Peyer's patch (tissue), 4 donors: ENCODE measurements around the gene MCU.

ENCODE experiments used
- POLR2A ChIP-seq, 2 donors: fragments of 450-650 bp; IDR thresholded peaks; one replicate each; pipeline ENCODE4 v1.5.1; 2017; ENCODE audit warnings: antibody characterized with exemption in 2 of 2, mild to moderate bottlenecking in 2 of 2, moderate library complexity in 2 of 2
- TF ChIP-seq, protein P1 (sequence below), 6 experiments: fragments of 450-650 bp in 4 of 6; fragments of 200-600 bp in 2 of 6; sonication (generic) in 1 of 6; IDR thresholded peaks; one replicate each; pipeline ENCODE4 v1.5.1; 2017 to 2019; ENCODE audit warnings: antibody characterized with exemption in 6 of 6, mild to moderate bottlenecking in 3 of 6, moderate library complexity in 1 of 6

DNA sequence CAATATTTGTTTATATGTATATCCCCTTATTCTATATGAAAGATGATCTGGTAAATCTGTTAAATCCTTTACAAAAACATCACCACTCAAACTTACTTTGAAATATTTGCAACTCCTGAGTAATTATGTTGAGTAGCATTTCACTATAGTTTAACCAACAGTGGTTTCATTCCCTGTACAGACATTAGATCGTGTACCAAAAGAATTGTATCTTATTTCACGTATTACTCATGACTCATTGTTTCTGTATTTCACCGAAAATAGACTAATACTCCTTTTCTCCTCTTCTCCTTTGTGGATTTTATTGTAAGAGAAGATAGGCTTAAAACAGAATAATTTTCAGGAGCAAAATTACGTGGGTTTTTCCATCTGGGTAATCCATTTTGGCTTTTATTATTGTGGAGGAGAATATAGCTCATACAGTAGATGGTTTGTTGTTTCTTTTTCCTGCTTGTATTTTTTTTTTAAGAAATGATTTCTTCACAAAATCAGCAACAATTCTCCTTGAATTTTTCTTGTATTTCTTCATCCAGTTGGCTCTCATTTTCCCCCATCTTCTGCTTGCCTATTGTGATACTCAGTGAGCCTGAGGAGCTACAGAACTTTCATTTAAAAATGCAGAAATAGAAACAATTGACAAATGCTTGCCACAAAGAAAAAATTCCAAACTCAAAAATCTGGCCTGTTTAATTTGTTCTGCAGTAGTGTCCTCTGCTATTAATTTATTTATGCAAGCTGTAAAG is 111.0 kb downstream of the MCU start:
- TF ChIP-seq, protein P1, sequence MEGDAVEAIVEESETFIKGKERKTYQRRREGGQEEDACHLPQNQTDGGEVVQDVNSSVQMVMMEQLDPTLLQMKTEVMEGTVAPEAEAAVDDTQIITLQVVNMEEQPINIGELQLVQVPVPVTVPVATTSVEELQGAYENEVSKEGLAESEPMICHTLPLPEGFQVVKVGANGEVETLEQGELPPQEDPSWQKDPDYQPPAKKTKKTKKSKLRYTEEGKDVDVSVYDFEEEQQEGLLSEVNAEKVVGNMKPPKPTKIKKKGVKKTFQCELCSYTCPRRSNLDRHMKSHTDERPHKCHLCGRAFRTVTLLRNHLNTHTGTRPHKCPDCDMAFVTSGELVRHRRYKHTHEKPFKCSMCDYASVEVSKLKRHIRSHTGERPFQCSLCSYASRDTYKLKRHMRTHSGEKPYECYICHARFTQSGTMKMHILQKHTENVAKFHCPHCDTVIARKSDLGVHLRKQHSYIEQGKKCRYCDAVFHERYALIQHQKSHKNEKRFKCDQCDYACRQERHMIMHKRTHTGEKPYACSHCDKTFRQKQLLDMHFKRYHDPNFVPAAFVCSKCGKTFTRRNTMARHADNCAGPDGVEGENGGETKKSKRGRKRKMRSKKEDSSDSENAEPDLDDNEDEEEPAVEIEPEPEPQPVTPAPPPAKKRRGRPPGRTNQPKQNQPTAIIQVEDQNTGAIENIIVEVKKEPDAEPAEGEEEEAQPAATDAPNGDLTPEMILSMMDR (IDR thresholded peaks at IDR 0.05) = no peak
- TF ChIP-seq POLR2A (IDR thresholded peaks at IDR 0.05) = no peak
